ENCODE data around the gene PGBD5.

PGBD5 gene

DNA sequence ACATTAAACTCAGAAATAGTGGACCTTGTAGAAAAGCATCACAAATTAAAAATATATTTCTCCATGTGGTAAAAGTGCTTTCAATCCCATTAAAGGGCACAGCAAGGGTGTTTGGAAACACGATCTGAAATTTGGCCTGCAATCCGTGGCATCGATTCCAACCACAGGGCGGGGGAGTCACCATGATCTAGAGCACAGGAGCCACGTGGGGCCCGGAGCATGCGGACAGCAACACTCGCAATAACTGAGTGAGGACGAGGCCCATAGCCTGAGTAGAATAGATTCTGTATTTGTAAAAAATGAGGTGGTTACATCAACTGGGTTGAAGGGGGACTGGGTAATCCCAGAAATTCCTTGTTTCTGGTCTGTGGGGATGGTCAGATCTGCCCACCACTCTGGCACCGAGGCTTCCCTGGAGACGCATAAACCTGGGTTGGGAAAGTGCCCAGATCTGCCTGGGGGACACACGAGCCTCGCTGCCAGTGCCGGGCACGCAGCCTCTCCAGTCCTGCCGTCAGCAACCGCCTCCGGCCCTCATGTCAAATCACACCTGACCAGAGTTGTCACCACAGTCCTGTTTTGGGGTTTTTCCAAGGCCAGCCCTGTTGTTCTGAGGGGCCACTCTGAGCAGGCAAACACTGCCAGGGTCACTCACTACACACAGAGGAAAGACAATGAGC lies 104.3 kb downstream of the PGBD5 start:
- DNase-seq (ENCODE audit: low spot score) = no peak

DNA sequence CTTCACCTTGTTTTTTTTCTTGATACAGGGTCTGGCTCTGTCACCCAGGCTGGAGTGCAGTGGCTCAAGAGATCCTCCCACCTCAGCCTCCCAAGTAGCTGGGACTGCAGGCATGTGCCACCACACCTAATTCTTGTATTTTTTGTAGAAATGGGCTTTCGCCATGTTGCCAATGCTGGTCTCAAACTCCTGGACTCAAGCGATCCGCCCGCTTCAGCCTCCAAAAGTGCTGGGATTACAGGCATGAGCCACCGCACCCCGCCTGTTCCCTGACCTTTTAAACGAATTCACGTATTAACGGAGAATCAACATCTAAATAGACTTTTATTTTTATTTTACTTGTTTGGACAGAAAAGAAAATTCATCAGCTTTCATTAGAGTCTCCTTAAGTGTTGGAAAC lies 104.8 kb downstream of the PGBD5 start:
- no peak for DNase-seq (ENCODE audit: low spot score)

DNA sequence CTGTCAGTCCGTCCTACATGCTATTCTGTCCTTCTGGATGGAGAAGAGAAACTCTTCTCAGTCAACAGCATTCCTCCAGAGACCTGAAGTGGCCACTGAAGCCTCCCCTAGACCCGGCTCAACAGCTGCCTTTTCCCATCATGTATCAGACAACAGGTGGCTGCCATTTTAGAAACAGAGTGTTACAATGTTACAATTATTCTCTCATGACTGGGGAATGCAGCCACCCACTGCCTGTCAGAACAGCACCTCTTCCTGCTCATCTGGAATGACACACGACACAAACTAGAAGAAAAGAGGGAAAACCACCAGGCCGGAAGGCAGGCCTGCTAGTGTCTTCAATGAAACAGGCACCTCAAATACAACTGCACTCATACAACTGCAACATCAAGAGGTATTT lies 105.3 kb downstream of the PGBD5 start:
- DNase-seq (ENCODE audit: low spot score) = no peak

DNA sequence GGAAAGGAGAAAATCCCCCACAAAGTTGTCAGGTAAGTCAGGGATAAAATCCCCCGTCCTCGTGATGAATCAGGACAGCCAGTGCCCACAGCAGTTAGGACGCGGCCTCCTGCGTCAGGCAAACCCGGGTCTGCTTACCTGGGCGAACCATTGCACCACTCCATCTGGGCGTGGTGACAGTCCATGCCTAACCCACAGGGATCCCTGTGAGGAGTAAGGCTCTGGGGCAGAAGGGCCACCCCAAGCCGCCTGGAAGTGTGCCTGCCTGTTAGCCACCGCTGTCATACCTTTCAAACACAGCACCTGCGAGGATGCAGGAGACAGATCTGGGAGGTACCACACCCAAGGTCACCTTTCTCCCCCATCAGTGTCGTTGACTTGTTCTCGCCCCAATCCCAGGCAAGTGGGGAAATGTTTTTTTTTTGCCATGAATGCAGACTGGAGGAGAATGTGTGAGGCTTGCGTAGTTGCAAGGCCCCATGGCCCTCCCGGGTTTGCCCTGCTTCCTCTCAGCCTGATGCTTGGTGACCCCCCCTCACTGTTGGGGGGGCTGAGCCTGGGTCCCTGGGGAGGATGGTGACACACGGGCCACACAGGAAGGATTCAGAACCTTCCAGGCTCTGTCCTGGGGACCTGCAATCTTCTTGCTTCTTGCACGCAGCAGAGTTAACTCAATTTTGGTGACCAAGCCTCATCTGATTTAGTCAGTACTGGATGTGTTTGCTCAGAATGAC lies 107.0 kb downstream of the PGBD5 start:
- DNase-seq (ENCODE audit: low spot score) = no peak

DNA sequence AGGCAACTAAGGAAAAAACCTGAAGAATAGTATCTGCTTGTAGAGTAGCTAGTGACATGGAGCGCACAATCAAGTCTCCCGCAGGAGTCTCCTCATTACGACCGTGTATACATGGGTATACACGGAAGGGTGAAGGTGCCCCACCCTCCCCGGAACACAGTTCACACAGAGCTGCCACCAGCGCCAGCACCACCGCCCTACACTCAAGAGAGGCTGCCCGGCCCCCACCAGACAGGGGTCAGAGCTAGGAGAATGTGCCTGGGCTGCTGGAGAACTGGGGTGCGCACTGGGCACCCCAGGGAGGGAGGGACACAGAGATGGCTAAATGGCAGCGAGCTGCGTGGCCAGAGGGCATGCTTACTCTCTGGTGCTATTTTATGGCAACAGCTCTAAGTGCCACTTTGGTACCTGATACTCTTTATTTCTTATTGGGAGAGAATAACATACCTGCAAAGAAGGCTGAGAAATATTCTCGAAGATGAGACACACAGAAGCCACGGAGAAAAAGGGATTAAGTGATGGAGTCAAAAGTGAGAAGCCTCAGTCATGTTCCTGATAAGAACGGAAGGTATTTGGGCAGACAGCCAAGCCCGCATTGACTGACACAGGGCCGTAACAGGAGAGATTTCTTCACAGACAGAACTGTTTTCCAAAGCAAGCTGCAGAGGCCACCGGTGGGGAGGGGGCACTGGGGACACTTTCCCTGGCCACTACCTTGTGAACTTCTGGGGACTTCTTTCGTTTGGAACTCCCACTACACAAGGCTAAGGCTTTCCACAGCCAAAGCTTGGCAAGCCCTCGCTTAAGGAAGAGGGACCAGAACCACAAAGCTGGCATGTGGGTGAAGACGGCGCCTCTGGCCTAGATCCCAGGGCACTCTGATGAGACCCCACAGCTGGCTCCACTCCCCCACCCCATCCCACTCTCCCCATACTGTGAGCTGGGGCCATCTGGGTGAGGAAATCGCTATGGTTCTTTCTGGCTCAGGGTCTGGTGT lies 108.0 kb downstream of the PGBD5 start:
- no peak for DNase-seq (ENCODE audit: low spot score)

DNA sequence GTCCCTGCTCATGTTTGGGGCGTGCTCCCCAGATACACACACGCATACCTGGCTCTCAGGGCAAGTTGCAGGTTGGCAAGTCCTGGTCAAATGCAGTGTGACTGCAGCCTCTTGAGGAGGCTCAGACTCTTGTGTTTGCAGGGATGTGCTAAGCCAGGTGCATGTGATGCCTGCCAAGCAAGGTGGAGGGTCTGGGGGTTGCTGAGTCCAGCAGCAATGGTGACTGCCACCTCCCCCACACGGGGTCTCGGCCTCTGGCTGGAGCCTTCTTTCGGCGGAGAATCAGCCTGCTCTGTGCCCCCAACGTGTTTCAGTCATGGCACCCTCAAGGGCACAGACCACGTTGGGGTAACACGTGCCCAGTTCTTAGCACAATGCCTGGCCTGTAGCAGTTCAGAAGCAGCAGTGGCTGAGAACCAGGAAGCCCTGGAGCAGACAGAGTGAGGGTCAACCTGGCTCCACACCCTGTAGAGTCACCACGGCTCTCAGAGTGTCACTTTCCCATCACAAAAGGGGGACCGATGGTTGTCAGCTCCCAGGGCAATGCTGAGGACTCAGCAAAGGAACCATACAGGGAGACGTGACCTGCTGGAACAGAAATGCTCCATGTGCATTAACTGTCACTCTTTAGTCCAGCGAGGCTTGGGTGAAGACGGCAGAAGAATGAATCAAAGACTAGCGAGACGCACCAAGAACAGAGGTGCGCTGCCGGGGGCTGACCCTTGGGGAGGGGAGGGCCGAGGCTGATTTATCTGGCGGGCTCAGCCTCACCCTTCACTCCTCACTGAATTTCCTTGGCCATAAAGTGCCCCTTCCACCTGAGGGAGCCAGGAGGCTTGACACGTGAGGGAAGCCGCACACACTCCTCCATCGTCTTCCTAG lies 109.0 kb downstream of the PGBD5 start:
- DNase-seq (ENCODE audit: low spot score) = no peak

DNA sequence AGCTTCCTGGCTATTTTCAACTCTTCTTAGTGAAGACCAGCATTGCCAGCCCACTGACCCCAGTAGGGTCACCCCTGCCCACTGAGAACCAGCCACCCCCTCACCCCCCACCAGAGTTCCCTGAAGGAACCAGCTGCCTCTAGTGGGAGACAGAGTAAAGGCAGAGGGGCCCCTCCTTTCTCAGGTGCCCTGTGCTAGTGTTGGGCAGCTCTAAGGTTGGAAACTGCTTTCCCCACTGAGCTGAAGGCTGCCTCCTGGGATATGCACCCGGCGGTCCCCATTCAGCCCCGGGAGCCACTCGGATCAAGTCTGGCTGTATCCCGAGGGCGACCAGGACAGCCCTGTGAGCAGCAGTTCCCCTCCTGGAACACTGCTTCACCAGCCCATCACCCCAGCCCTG lies 111.0 kb downstream of the PGBD5 start:
- DNase-seq (ENCODE audit: low spot score) = no peak

DNA sequence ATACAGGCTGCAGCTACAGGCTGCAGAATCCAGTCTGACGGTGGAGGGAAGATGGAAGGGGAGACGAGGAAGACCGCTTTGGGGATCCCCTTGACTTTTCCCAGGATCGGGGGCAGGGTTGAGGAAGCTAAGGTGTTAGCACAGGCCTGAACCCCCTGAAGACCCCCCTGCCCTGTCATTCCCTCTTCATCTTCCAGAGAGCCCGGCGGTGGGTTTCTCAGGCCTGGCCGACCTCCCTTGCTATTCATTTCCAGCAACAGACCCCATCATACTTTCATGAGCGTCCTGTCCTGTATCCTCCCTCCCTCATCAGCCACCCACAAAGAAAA lies 112.0 kb downstream of the PGBD5 start:
- no peak for DNase-seq (ENCODE audit: low spot score)

DNA sequence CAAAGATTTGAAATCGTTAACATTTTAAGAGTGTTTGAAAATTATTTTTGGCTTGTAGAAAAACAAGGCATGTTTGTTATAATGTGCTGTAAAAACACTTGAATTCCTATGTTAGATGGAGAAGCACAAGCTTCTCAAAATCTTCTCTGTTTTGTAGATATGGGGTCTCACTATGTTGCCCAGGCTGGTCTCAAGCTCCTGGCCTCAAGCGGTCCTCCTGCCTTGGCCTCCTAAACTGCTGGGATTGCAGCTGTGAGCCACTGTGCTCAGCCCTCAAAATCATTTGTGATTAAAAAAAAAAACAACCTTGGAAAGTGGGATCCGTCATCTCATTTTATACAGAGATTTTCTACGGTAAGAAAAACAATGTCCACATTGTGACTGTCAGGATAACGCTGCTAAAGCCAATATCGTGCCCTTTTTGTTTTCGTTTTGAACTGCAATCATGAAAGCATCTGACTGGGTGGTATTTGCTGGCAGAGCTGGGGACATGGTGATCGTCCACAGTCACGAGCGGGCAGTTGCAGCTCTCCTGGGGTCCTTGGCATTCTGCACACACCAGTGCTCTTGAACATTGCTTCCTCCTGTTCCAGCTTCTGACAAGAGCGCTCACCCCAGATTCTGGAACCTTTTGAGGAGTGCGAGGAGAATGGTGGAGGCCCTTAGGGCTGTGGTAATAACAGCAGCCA lies 112.5 kb downstream of the PGBD5 start:
- no peak for DNase-seq (ENCODE audit: low spot score)

DNA sequence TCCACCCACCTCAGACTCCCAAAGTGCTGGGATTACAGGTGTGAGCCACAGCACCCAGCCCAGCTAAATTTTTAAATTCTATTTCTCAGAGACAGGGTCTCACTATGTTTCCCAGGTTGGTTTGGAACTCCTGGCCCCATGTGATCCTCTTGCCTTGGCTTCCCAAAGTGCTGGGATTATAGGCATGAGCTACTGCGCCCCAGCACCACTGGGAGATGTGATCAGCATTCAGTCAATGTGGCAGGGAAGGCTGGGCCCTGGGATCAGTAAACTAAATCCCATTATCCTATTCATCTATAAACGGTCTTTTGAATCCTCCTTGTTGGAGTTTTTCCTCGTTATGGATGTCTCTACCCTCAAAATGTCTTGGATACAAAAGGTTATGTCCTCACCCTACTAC lies 113.5 kb downstream of the PGBD5 start:
- no peak for DNase-seq (ENCODE audit: low spot score)

DNA sequence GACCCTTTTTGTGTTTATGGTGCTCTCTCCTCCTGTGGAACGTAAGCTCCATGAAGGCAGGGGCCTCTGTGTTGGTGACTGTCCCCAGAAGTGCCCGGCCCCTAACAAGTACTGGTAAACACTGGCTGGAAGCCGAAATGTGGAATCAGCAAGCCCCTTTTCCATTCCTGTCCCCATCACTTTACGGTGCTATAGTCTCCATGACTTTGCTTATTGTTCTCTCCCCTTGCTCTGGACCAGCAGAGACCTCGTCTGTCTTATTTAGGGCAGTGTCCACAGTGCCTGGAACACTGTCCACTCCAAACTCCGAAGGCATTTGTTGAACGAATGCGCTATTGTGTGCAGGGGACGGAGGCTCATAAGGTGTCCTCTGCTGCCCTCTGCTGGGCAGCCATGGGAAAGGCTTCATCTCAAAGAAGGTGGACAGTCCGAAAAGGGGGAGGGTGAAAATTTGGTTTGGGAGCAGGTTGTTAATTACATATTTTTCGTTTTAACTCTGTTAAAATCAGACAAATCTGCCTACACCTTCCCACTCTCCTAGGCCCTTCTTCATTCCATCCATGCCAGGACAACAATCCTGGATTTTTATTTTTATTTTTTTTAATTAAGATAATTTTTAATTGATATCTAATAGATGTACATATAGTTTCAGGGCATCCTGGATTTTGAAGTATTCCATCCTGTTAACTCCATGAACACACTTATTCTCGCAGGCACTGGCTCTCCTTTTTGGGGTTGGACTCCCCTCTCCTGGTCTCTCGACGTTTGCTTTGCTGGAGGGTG lies 115.6 kb downstream of the PGBD5 start:
- peak; percentile 53 for DNase-seq (ENCODE audit: low spot score)

DNA sequence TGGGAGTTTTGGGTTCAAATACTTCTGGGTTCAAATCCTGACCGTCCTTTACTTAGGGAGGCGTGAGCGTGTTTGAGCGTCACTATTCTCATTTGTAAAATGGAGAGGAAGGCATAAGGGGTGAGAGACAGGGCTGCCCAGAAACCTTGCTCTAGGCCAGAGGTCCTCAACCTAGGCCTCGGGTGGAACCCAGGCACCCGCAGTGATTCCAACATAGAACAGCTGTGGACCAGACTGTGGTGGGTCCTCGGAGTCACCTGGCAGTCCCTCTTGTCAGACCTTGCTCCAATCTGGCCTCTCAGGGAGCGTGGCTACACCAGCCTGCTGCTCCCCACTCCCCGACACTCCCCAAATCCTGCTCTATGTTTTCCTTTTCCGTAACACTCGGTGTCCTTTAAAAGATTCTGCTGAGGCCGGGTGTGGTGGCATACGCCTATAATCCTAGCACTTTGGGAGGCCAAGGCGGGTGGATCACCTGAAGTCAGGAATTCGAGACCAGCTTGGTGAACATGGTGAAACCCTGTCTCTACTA lies 116.4 kb downstream of the PGBD5 start:
- no peak for DNase-seq (ENCODE audit: low spot score)

DNA sequence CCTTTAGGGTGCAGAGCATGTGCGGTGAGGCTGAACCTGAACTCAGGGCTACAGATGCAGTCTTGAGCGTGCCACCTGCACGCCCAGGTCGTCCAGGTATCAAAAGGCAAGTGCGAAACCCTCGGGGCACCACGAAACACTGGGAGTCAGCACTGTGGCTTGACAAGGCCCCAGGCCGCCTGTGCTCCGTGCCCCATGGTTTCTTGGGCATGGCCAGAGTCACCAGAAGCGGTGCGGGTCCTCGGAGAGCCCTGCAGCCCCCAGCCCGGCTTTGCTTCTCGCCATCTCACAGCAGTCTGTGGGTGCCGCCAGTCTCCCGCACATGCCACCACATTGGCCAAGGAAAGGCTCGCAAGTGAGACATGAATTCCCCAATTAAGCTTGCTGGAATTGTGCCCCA lies 117.3 kb downstream of the PGBD5 start:
- no peak for DNase-seq (ENCODE audit: low spot score)

DNA sequence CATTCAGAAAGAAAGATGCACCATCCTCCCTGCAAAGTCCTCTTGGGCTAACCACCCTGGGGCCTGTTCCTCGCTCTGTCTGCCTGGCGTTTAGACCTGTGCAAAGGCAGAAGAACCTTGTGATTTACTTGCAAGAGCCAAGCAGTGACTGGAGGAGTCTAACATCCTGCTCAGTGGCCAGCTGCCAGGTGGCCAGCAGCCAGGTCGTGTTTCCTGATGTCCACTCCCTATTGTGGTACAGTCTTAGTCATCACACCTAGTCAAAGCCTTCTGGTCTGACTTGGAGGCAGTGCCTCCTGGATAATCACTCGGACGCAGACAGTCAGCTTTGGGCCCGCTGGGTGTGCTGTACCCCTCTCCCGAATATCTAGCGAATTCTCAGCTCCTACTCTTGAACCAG lies 118.1 kb downstream of the PGBD5 start:
- DNase-seq (ENCODE audit: low spot score) = no peak

DNA sequence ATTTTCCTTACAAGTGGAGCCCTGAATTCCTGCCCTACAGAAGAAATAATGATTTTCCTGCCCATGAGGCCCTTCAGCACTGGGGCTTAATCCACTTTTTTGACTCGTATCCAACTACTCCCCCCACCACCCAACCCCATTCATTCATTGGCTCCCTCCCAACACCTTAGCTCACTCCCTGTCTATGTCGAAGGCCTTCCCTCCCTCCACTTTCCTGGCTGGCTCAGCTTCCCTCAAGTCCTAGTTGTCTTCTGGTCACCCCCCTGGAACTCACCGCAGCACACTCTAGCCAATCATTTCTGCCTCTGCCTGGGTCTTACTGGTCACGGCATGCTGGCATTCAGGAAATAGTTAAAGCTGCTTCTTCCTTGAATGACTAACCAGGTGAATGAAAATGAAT lies 118.9 kb downstream of the PGBD5 start:
- no peak for DNase-seq (ENCODE audit: low spot score)

DNA sequence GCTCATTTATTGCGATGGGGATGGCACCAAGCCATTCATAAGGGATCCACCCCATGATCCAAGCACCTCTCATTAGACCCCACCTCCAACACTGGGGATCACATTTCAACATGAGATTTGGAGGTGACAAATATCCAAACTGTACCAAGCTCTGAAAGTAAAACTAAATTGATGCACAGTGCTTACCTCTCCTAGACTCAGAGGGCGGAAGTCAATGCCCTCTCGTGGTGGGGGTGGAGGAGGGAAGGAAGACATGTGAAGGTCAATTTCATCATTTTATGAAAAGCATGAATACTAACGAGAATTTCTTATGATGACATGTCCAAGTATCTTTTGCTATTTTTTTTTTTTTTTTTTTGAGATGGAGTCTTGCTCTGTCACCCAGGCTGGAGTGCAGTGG lies 120.0 kb downstream of the PGBD5 start:
- no peak for DNase-seq (ENCODE audit: low spot score)

DNA sequence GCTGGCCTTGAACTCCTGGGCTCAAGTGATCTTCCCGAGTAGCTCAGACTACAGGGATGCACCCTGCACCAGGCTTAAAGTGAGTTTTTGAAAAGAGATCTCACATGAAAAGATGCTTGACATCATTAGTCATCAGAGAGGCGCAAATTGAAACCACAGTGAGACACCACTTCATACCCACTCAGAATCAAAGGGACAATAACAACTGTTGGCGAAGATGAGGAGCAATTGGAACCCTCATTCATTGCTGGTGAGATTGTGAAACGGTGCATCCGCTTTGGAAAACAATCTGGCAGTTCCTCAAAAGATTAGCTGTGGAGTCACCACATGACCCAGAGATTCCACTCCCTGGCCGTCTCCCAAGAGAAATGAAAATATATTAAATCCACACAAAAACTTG lies 122.3 kb downstream of the PGBD5 start:
- no peak for DNase-seq (ENCODE audit: low spot score)

DNA sequence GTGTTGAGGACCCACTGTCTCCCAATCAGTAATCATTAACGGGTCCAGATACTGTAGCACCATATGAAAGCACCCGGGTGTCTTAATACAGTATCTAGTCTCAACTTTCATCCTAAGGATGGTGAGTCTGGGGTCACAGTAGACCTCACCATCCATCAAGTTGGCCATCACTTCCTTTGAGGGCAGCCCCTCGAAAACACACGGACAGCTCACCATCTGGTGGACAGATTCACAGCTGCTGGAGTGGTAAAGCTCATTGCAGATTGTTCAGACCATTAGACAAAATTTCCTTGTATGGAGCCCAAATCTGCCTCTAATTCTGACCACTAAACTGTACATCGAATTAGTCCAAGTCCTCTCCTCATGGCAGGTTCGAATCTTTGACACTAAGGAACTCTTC lies 123.1 kb downstream of the PGBD5 start:
- DNase-seq (ENCODE audit: low spot score) = no peak

DNA sequence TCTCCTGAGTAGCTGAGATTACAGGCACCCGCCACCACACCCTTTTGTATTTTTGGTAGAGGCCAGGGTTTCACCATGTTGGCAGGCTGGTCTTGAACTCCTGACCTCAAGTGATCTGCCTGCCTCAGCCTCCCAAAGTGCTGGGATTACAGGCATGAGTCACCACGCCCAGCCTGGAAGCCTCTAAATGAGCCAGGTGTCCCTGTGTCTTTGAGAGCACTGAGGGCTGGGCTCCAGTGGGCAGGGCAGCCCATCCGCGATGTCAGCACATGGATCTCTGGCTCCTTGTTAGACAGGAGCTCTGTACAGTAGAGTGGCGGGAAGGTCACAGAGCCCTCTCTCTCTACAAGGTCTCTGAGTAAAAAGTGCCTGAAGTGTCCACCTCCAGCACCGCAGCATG lies 124.3 kb downstream of the PGBD5 start:
- DNase-seq (ENCODE audit: low spot score) = no peak

DNA sequence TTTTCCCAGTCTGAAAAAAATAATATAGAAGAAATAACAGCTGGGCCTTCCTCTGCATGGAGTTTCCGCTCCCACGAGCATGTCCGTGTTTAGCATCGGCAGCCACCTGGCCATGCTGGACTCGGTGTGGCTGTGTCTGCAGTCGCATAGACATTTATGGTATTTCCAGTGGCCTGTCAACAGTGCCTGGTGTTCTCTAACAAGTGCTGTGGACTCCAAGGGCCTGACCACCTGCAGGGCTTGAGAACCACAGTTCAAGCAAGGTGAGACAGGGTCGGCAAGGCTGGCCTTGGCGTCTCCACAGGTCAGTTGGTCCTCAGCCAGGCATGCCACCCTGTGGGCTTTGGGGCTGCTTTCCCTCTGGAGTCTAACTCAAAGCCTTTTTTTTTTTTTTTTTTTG lies 124.8 kb downstream of the PGBD5 start:
- no peak for DNase-seq (ENCODE audit: low spot score)
